H1 (cell line): ENCODE measurements around the gene TNFAIP8L3. TPM values are rescaled to one million over a fixed set of nuclear protein-coding genes. Genes with fewer than 3 reads are reported as not detected.

Source experiments
- CTCF ChIA-PET: fragments of 300-600 bp; sonication (Branson Sonifier 250); formaldehyde crosslinking; loops from one replicate; lab custom pipeline; 2021; ENCODE audit not compliant: partially characterized antibody; lab: Charles Lee
- POLR2A ChIA-PET: fragments of 300-600 bp; sonication (Branson Sonifier 250); formaldehyde crosslinking; loops from one replicate; lab custom pipeline; 2021; ENCODE audit warnings: inconsistent platforms; ENCODE audit not compliant: partially characterized antibody; lab: Charles Lee
- DNase-seq, 2 experiments: peaks; one replicate each; pipeline versions ENCODE4 v3.0.0 to v3.0.0-alpha.2; 2010 to 2022; ENCODE audit warnings: low spot score in 2 of 2, low read depth in 1 of 2, mixed read lengths in 1 of 2
- FAIRE-seq: peaks from 2 replicates; lab custom pipeline; 2011; peaks lifted over from hg19 to GRCh38; lab: Jason Lieb, UNC
- H2AFZ ChIP-seq: 2 replicates; pipeline ENCODE4 v1.8.1; 2012; ENCODE audit warnings: low read length, inconsistent platforms
- H2AK5ac ChIP-seq: 2 replicates; pipeline ENCODE4 v1.6.1; 2013; ENCODE audit warnings: low read depth, low read length
- H2BK120ac ChIP-seq: replicated peaks from 2 replicates; pipeline ENCODE3; 2013; ENCODE audit warnings: low read depth, low read length, inconsistent platforms
- H2BK12ac ChIP-seq: 2 replicates; pipeline ENCODE4 v1.6.1; 2013; ENCODE audit warnings: low read depth, low read length
- H2BK15ac ChIP-seq: 2 replicates; pipeline ENCODE4 v1.6.1; 2013; ENCODE audit warnings: low read length
- H2BK20ac ChIP-seq: 2 replicates; pipeline ENCODE4 v1.6.1; 2013; ENCODE audit warnings: low read length
- H2BK5ac ChIP-seq: 2 replicates; pipeline ENCODE4 v1.6.1; 2013; ENCODE audit warnings: low read depth, low read length
- H3K14ac ChIP-seq: 2 replicates; pipeline ENCODE4 v1.6.1; 2013; ENCODE audit warnings: inconsistent platforms; ENCODE audit not compliant: insufficient read length
- H3K18ac ChIP-seq: 2 replicates; pipeline ENCODE4 v1.6.1; 2013; ENCODE audit warnings: low read length; ENCODE audit errors: extremely low read depth
- H3K23ac ChIP-seq: 2 replicates; pipeline ENCODE4 v1.6.1; 2013; ENCODE audit warnings: inconsistent platforms; ENCODE audit not compliant: insufficient read length
- H3K23me2 ChIP-seq: 2 replicates; pipeline ENCODE4 v1.6.1; 2013; ENCODE audit warnings: low read depth, low read length
- H3K27ac ChIP-seq: 2 replicates; pipeline ENCODE4 v1.6.1; 2011; ENCODE audit warnings: low read depth, low read length, inconsistent platforms
- H3K27me3 ChIP-seq, 4 experiments: replicated peaks in 1 of 4; 1 replicate in 1 of 4; 2 replicates in 3 of 4; pipeline versions ENCODE4 v1.6.1 to v1.8.1; 2011 to 2013; ENCODE audit warnings: low read length in 3 of 4, mild to moderate bottlenecking in 3 of 4, inconsistent platforms in 2 of 4, mixed read lengths in 2 of 4, moderate library complexity in 1 of 4; ENCODE audit not compliant: control insufficient read depth in 3 of 4, insufficient read depth in 3 of 4; ENCODE audit errors: extremely low read depth in 1 of 4
- H3K36me3 ChIP-seq, 4 experiments: 2 replicates each; pipeline versions ENCODE4 v1.6.1 to v1.8.1; 2011 to 2013; ENCODE audit warnings: mild to moderate bottlenecking in 4 of 4, low read length in 3 of 4, moderate library complexity in 2 of 4, control low read depth in 1 of 4, inconsistent platforms in 1 of 4; ENCODE audit not compliant: insufficient read depth in 4 of 4, control insufficient read depth in 2 of 4
- H3K4ac ChIP-seq: replicated peaks from 2 replicates; pipeline ENCODE3; 2013; ENCODE audit warnings: low read length, low read depth, mixed read lengths, inconsistent platforms; ENCODE audit not compliant: insufficient read length
- H3K4me1 ChIP-seq, 4 experiments: replicated peaks in 1 of 4; 1 replicate in 1 of 4; 2 replicates in 3 of 4; pipeline versions ENCODE4 v1.6.1 to v1.8.1; 2011 to 2013; ENCODE audit warnings: low read length in 3 of 4, inconsistent platforms in 2 of 4, mixed read lengths in 1 of 4; ENCODE audit not compliant: insufficient read depth in 4 of 4, control insufficient read depth in 3 of 4
- H3K4me2 ChIP-seq, 2 experiments: 2 replicates each; pipeline versions ENCODE4 v1.6.1 to v1.8.1; 2011 to 2013; ENCODE audit warnings: low read depth in 2 of 2, low read length in 2 of 2, control low read depth in 1 of 2, inconsistent platforms in 1 of 2, mild to moderate bottlenecking in 1 of 2; ENCODE audit not compliant: insufficient read depth in 1 of 2
- H3K4me3 ChIP-seq, 4 experiments: fragments of 200-600, 300-600 bp in 1 of 4; sonication (generic), shearing (Covaris generic), sonication (Bioruptor Twin) in 1 of 4; 2 replicates each; pipeline versions ENCODE4 v1.5.1 to v1.8.1; 2011 to 2016; ENCODE audit warnings: low read length in 4 of 4, low read depth in 3 of 4, control low read depth in 2 of 4, inconsistent platforms in 2 of 4, mild to moderate bottlenecking in 2 of 4, mixed read lengths in 1 of 4, moderate library complexity in 1 of 4; ENCODE audit not compliant: insufficient read depth in 2 of 4; ENCODE audit errors: extremely low read depth in 1 of 4
- H3K56ac ChIP-seq: replicated peaks from 2 replicates; pipeline ENCODE3; 2013; ENCODE audit warnings: low read depth, mild to moderate bottlenecking, mixed read lengths, low read length, inconsistent platforms; ENCODE audit not compliant: insufficient read length
- H3K79me1 ChIP-seq: 2 replicates; pipeline ENCODE4 v1.6.1; 2013; ENCODE audit warnings: low read depth, low read length, control low read depth
- H3K79me2 ChIP-seq, 2 experiments: 2 replicates each; pipeline versions ENCODE4 v1.6.1 to v1.8.1; 2012 to 2013; ENCODE audit warnings: low read length in 2 of 2, mild to moderate bottlenecking in 2 of 2, inconsistent platforms in 1 of 2; ENCODE audit not compliant: insufficient read depth in 2 of 2, control insufficient read depth in 1 of 2
- H3K9ac ChIP-seq, 4 experiments: replicated peaks in 1 of 4; 1 replicate in 1 of 4; 2 replicates in 3 of 4; pipeline versions ENCODE4 v1.6.1 to v1.8.1; 2011 to 2013; ENCODE audit warnings: low read depth in 3 of 4, low read length in 3 of 4, control low read depth in 2 of 4, mild to moderate bottlenecking in 2 of 4, moderate library complexity in 2 of 4, inconsistent platforms in 1 of 4; ENCODE audit errors: extremely low read depth in 1 of 4
- H3K9me3 ChIP-seq, 2 experiments: 2 replicates each; pipeline versions ENCODE4 v1.6.1 to v1.8.1; 2012 to 2013; ENCODE audit warnings: mild to moderate bottlenecking in 2 of 2, moderate library complexity in 2 of 2, control low read depth in 1 of 2, inconsistent platforms in 1 of 2, low read depth in 1 of 2, low read length in 1 of 2, mixed read lengths in 1 of 2; ENCODE audit not compliant: insufficient read depth in 2 of 2
- H4K20me1 ChIP-seq, 2 experiments: replicated peaks in 1 of 2; 2 replicates each; pipeline versions ENCODE3 to v1.8.1; 2011 to 2013; ENCODE audit warnings: inconsistent platforms in 2 of 2, low read length in 2 of 2, mild to moderate bottlenecking in 1 of 2; ENCODE audit not compliant: insufficient read depth in 2 of 2, control insufficient read depth in 1 of 2
- H4K5ac ChIP-seq: 2 replicates; pipeline ENCODE4 v1.6.1; 2013; ENCODE audit warnings: low read length, low read depth, mixed read lengths, inconsistent platforms; ENCODE audit not compliant: insufficient read length
- H4K8ac ChIP-seq: 2 replicates; pipeline ENCODE4 v1.8.0; 2013; ENCODE audit warnings: mild to moderate bottlenecking, moderate library complexity, low read length, inconsistent platforms; ENCODE audit not compliant: insufficient read depth; ENCODE audit errors: extremely low read depth
- H4K91ac ChIP-seq: replicated peaks from 2 replicates; pipeline ENCODE3; 2013; ENCODE audit warnings: low read length, mixed read lengths, inconsistent platforms; ENCODE audit not compliant: insufficient read length
- ATF3 ChIP-seq: IDR thresholded peaks from 2 replicates; pipeline ENCODE4 v1.6.1; 2011; ENCODE audit warnings: low read depth, mild to moderate bottlenecking, low read length; ENCODE audit not compliant: insufficient read depth
- CEBPB ChIP-seq: IDR thresholded peaks from 2 replicates; pipeline ENCODE4 v1.6.1; 2012; ENCODE audit warnings: low read depth, low read length
- CTBP2 ChIP-seq: IDR thresholded peaks from 2 replicates; pipeline ENCODE4 v1.7.0; 2011; ENCODE audit warnings: borderline replicate concordance, mild to moderate bottlenecking, moderate library complexity, mixed read lengths, low read length; ENCODE audit not compliant: insufficient read depth, insufficient read length
- HDAC6 ChIP-seq: IDR thresholded peaks from one replicate; pipeline ENCODE4 v1.7.1; 2012; ENCODE audit warnings: low read depth, mild to moderate bottlenecking, inconsistent platforms, low read length, moderate library complexity
- MAFK ChIP-seq: IDR thresholded peaks from 2 replicates; pipeline ENCODE4 v1.6.1; 2012; ENCODE audit warnings: low read depth, mild to moderate bottlenecking, improper control_type of control experiment, low read length
- MAX ChIP-seq: IDR thresholded peaks from 2 replicates; pipeline ENCODE4 v1.6.1; 2012; ENCODE audit warnings: inconsistent platforms
- RAD21 ChIP-seq, 2 experiments: IDR thresholded peaks in 1 of 2; conservative IDR thresholded peaks in 1 of 2; 2 replicates each; pipeline ENCODE4 v1.6.1; 2011; ENCODE audit warnings: low read depth in 2 of 2, low read length in 2 of 2, improper control_type of control experiment in 1 of 2, inconsistent platforms in 1 of 2, mild to moderate bottlenecking in 1 of 2, moderate library complexity in 1 of 2
- SIX5 ChIP-seq: IDR thresholded peaks from 2 replicates; pipeline ENCODE4 v1.6.1; 2011; ENCODE audit warnings: mild to moderate bottlenecking, low read depth, low read length
- TAF1 ChIP-seq: IDR thresholded peaks from 2 replicates; pipeline ENCODE4 v1.6.1; 2011; ENCODE audit warnings: mild to moderate bottlenecking, low read depth, low read length
- WGBS, 2 experiments: shearing (Covaris generic) in 1 of 2; methylation state at CpG; one replicate each; pipeline versions ENCODE4 v1.1.6 to v1.1.7; 2013 to 2015; ENCODE audit warnings: low lambda C conversion rate in 2 of 2, mixed read lengths in 2 of 2, inconsistent platforms in 1 of 2, low coverage in 1 of 2, missing lambda C conversion rate in 1 of 2; ENCODE audit not compliant: insufficient replicate concordance in 2 of 2, insufficient coverage in 1 of 2, insufficient read length in 1 of 2; ENCODE audit errors: extremely low coverage in 1 of 2, missing lambda C conversion rate in 1 of 2; 5-methylcytosine and 5-hydroxymethylcytosine counted together
- polyA plus RNA-seq, 7 experiments: library from polyadenylated mRNA; depleted of rRNA in 3 of 7; stranded (reverse) in 5 of 7; unstranded in 2 of 7; fragments of >200 nt in 5 of 7; fragments of 200-250 nt in 2 of 7; gene quantifications; 1 replicate in 5 of 7; 2 replicates in 1 of 7; 4 replicates in 1 of 7; pipeline versions ENCODE4 v1.2.1 to v1.2.3, GENCODE V29; 2011 to 2013; ENCODE audit warnings: missing spikeins in 2 of 7, mixed read lengths in 2 of 7
- total RNA-seq: library from RNA; stranded (reverse); fragmentation: NEBNext Ultra II Directional; extraction: Animal tissue kit (Norgen Biotek cat#: 25700); gene quantifications from 2 replicates; pipeline ENCODE4 v1.2.1, GENCODE V29; 2021

The TNFAIP8L3 gene
- total and polyA plus RNA-seq, 2 of the 8 experiments (the other 6 are each of a cell fraction or from before 2014, with no cell fraction given): 0.23 to 0.67 TPM

- Histone ChIP-seq H4K5ac (no peak overlapping the region), H3K27me3 (no peaks in the 10 kb centered on the region), H3K14ac (no peak overlapping the region), H4K91ac (no peak overlapping the region), H4K20me1 (no peaks in the 10 kb centered on the region), H3K27ac (no peak overlapping the region), H3K9ac (no peak overlapping the region), H2AK5ac (no peak overlapping the region), H3K4me1 (no peaks in the 10 kb centered on the region), H4K8ac (no peak overlapping the region), H3K4me2 (no peak overlapping the region), H3K36me3 (no peaks in the 10 kb centered on the region), H2BK5ac (no peak overlapping the region), H3K56ac (no peak overlapping the region), H2BK20ac (no peak overlapping the region), H2BK15ac (no peak overlapping the region), H3K4ac (no peak overlapping the region), H3K23ac (no peak overlapping the region), H3K79me1 (no peaks in the 10 kb centered on the region; the same call in 1 of the 2 replicates), H3K18ac (no peak overlapping the region), H3K23me2 (no peaks in the 10 kb centered on the region), H2BK12ac (no peak overlapping the region), H3K4me3 (no peak overlapping the region), H2AFZ (no peak overlapping the region), H3K79me2 (no peaks in the 10 kb centered on the region), H2BK120ac (no peak overlapping the region), H3K9me3 (no peaks in the 10 kb centered on the region)
- ChIA-PET CTCF (interaction anchor here (1.1 to 1.7 kb wide), 3 partner anchors 11 to 79 kb away, joined by 3 read pairs; no protein-coding TSS in a partner anchor), POLR2A (interaction anchor here (1.5 kb wide), 1 partner anchor 9 kb away, joined by 4 read pairs; no protein-coding TSS in a partner anchor)
- 100% methylated on average over 1 of the region's 1 CpG; no CpG with 5 or more reads in 1 of the 2 experiments for WGBS, 2 experiments
- FAIRE-seq (no peak), DNase-seq (no peak)
- TF ChIP-seq MAFK (no peak), SIX5 (no peak), CEBPB (no peak), MAX (no peak), CTBP2 (no peak), RAD21 (IDR thresholded peaks at IDR 0.05 in 1 of 2, conservative IDR thresholded peaks at IDR 0.05 in 1 of 2; ENCODE audit: low read depth in 2 of 2, low read length in 2 of 2) (no peak), TAF1 (no peak), ATF3 (no peak), HDAC6 (no peak)
Observed at GRCh38 chr15:51054535-51054934, 40.2 kb downstream of the TNFAIP8L3 start.
